ENCODE data around the gene HMG20A. TPM values are rescaled to one million over a fixed set of nuclear protein-coding genes. Genes with fewer than 3 reads are reported as not detected.
A peak's percentile ranks its signal among the peaks of the same experiment; 100 is the strongest.

HMG20A gene
- total RNA-seq, 1 experiment from 2014 or later = 54.0 TPM

DNA sequence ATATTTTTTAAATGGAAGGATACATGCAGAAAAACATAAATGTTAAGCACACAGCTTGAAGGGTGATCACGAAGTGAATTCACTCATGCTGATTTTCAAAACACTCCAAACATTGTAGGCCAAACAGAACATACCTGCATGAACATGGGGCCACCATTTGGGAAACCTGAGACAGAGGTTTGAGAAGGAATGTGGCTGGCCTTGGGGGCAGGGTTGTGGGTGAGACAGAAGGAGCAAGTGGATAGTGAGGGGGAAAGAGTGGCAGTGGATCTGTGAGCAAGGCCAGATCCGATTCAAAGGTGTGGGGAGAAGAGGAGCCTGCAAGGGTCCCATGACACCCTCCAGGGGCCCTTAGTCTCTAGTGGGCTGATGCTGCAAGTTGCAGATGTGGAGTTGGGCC lies 94.9 kb downstream of the HMG20A start:
- no TSS peak for BruUV-seq (replicated peaks)
- in situ Hi-C loops (cut with HindIII; ENCODE audit: low pct_unique_long_range_greater_than_20kb, low sequenced_read_pairs) (no loop called here), intact Hi-C loops (cut with micrococcal nuclease; ENCODE audit: unreplicated experiment) (no loop called here)
- ATAC-seq = no peak
- Histone ChIP-seq H3K36me3 (ENCODE audit: control insufficient read depth, insufficient read depth, low read length) (no peaks in the 10 kb centered on the region), H3K4me1 (ENCODE audit: control insufficient read depth, insufficient read depth, low read length) (0 out of 2 replicates have a peak, but pooled peaks cover 2% of the 10 kb centered on the region), H3K9me3 (ENCODE audit: control insufficient read depth, insufficient read depth, low read depth, low read length) (no peaks in the 10 kb centered on the region), H3K27ac (ENCODE audit: low read length) (peak overlapping the region; percentile 2; the same call in 1 of the 2 replicates), H3K4me3 (ENCODE audit: low read depth in 2 of 2, low read length in 2 of 2) (no peak overlapping the region), H3K27me3 (ENCODE audit: control insufficient read depth, insufficient read depth, low read length) (no peaks in the 10 kb centered on the region)
- no peak for DNase-seq (ENCODE audit: low read depth, low spot score)
- ChIA-PET CTCF (interaction anchor here (0.6 kb wide), 1 partner anchor 1171 kb away, joined by 5 read pairs; no protein-coding TSS in a partner anchor), POLR2A (no interaction called here)
- TF ChIP-seq, protein P1, sequence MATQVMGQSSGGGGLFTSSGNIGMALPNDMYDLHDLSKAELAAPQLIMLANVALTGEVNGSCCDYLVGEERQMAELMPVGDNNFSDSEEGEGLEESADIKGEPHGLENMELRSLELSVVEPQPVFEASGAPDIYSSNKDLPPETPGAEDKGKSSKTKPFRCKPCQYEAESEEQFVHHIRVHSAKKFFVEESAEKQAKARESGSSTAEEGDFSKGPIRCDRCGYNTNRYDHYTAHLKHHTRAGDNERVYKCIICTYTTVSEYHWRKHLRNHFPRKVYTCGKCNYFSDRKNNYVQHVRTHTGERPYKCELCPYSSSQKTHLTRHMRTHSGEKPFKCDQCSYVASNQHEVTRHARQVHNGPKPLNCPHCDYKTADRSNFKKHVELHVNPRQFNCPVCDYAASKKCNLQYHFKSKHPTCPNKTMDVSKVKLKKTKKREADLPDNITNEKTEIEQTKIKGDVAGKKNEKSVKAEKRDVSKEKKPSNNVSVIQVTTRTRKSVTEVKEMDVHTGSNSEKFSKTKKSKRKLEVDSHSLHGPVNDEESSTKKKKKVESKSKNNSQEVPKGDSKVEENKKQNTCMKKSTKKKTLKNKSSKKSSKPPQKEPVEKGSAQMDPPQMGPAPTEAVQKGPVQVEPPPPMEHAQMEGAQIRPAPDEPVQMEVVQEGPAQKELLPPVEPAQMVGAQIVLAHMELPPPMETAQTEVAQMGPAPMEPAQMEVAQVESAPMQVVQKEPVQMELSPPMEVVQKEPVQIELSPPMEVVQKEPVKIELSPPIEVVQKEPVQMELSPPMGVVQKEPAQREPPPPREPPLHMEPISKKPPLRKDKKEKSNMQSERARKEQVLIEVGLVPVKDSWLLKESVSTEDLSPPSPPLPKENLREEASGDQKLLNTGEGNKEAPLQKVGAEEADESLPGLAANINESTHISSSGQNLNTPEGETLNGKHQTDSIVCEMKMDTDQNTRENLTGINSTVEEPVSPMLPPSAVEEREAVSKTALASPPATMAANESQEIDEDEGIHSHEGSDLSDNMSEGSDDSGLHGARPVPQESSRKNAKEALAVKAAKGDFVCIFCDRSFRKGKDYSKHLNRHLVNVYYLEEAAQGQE (IDR thresholded peaks at IDR 0.05; ENCODE audit: insufficient read depth in 1 of 2, low read depth in 2 of 2, low read length in 1 of 2) = no peak
- TF ChIP-seq TCF7L2 (IDR thresholded peaks at IDR 0.05; ENCODE audit: low read depth, low read length) (no peak), SIN3A (IDR thresholded peaks at IDR 0.05; ENCODE audit: borderline replicate concordance, insufficient read depth, low read depth, low read length) (no peak), POLR2AphosphoS5 (IDR thresholded peaks at IDR 0.05; ENCODE audit: low read depth, low read length) (no peak)
- TF ChIP-seq, protein P2, sequence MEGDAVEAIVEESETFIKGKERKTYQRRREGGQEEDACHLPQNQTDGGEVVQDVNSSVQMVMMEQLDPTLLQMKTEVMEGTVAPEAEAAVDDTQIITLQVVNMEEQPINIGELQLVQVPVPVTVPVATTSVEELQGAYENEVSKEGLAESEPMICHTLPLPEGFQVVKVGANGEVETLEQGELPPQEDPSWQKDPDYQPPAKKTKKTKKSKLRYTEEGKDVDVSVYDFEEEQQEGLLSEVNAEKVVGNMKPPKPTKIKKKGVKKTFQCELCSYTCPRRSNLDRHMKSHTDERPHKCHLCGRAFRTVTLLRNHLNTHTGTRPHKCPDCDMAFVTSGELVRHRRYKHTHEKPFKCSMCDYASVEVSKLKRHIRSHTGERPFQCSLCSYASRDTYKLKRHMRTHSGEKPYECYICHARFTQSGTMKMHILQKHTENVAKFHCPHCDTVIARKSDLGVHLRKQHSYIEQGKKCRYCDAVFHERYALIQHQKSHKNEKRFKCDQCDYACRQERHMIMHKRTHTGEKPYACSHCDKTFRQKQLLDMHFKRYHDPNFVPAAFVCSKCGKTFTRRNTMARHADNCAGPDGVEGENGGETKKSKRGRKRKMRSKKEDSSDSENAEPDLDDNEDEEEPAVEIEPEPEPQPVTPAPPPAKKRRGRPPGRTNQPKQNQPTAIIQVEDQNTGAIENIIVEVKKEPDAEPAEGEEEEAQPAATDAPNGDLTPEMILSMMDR (IDR thresholded peaks at IDR 0.05) = no peak

DNA sequence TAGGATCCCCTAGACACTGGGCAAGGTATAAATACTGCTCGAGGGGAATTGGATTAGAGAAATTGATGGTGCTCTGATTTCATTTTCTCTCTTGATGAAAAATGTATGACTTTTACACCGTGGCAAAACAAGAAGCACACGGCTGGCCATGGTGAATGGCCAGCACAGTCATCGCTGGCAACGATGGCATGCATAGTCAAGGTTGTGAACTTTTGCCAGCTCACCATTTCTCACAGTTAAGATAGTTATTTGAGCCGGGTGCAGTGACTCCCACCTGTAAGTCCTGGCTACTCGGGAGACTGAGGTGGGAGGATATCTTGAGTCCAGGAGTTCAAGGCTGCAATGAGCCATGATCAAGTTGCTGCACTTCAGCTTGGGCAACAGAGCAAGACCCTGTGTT lies 95.4 kb downstream of the HMG20A start:
- ATAC-seq (no peak), DNase-seq (ENCODE audit: low read depth, low spot score) (no peak)
- CTCF ChIA-PET = interaction anchor here (0.6 kb wide), 1 partner anchor 1171 kb away, joined by 5 read pairs; no protein-coding TSS in a partner anchor
- H3K36me3 ChIP-seq (ENCODE audit: control insufficient read depth, insufficient read depth, low read length) = no peaks in the 10 kb centered on the region
- no peaks in the 10 kb centered on the region for H3K4me1 ChIP-seq (ENCODE audit: control insufficient read depth, insufficient read depth, low read length)
- BruUV-seq (replicated peaks) = no TSS peak
- TF ChIP-seq, protein P1 (IDR thresholded peaks at IDR 0.05; ENCODE audit: insufficient read depth in 1 of 2, low read depth in 2 of 2, low read length in 1 of 2) = no peak
- TF ChIP-seq POLR2AphosphoS5 (IDR thresholded peaks at IDR 0.05; ENCODE audit: low read depth, low read length) (no peak), TCF7L2 (IDR thresholded peaks at IDR 0.05; ENCODE audit: low read depth, low read length) (no peak), SIN3A (IDR thresholded peaks at IDR 0.05; ENCODE audit: borderline replicate concordance, insufficient read depth, low read depth, low read length) (no peak)
- TF ChIP-seq, protein P2 (IDR thresholded peaks at IDR 0.05) = no peak
- no peak overlapping the region for H3K4me3 ChIP-seq (ENCODE audit: low read depth in 2 of 2, low read length in 2 of 2)
- peak overlapping the region; percentile 2; the same call in 1 of the 2 replicates for H3K27ac ChIP-seq (ENCODE audit: low read length)
- POLR2A ChIA-PET = no interaction called here
- in situ Hi-C loops (cut with HindIII; ENCODE audit: low pct_unique_long_range_greater_than_20kb, low sequenced_read_pairs) (no loop called here), intact Hi-C loops (cut with micrococcal nuclease; ENCODE audit: unreplicated experiment) (no loop called here)
- no peaks in the 10 kb centered on the region for H3K27me3 ChIP-seq (ENCODE audit: control insufficient read depth, insufficient read depth, low read length)
- H3K9me3 ChIP-seq (ENCODE audit: control insufficient read depth, insufficient read depth, low read depth, low read length) = no peaks in the 10 kb centered on the region

Measured in Panc1 (cell line).